SK-N-MC (cell line): ENCODE measurements around the gene PSMB4.

Source experiments
- EZH2 ChIP-seq: fragments of 200-600 bp; sonication (generic); IDR thresholded peaks from one replicate; pipeline ENCODE4 v1.6.1; 2017; ENCODE audit warnings: antibody characterized with exemption
- POLR2AphosphoS5 ChIP-seq: IDR thresholded peaks from 2 replicates; pipeline ENCODE4 v1.6.1; 2012; ENCODE audit warnings: mild to moderate bottlenecking, low read depth, low read length, borderline replicate concordance

DNA sequence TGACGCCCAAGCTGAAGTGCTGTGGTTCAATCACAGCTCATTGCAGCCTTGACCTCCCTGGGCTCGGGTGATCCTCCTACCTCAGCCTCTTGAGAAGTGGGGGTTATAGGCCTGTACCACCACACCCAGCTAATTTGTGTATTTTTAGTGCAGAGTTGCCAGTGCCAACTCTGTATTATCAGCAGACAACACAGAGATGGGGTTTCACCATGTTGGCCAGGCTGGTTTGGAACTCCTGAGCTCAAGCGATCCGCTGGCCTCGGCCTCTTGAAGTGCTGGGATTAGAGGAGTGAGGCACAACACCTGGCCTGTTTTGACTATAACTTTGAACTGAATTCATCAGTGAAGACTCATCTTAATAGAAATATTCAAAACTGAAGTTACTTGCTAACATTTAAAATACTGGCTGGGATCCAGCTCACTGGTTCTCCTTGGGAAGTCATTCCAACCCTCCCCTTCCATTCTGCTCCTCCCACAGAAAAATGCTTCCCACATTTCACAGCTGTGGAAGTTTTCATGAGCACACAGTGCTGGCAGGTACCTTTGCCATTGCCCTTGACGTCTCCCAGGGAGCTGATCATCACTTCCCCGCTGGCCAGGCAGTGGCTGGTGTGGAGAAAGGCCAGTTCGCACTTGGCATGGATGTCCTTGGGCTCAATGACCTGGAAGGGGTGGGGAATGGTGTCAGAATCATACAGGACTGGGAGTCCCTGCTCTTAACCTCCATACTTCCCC lies 31.5 kb upstream of the PSMB4 start:
- no peak for TF ChIP-seq EZH2
- no peak for TF ChIP-seq POLR2AphosphoS5
